Ramos (cell line): ENCODE results near the gene MARCHF4.
"Not testable (repeated sequence)": the region's sequence is repeated elsewhere in the genome, so short reads cannot be mapped to it uniquely, and the experiment has no call there.

Experiments
- in situ Hi-C: fragments of 300-500 bp; cut with MboI; formaldehyde crosslinking; loops from one replicate; pipeline ENCODE4 v1.14.3; 2022; ENCODE audit warnings: low sequenced_read_pairs; ENCODE audit not compliant: unreplicated experiment

MARCHF4 gene

GRCh38 chr2:216392945-216393840, 20.9 kb upstream of the MARCHF4 start:
- in situ Hi-C loops, result no loop called here

DNA sequence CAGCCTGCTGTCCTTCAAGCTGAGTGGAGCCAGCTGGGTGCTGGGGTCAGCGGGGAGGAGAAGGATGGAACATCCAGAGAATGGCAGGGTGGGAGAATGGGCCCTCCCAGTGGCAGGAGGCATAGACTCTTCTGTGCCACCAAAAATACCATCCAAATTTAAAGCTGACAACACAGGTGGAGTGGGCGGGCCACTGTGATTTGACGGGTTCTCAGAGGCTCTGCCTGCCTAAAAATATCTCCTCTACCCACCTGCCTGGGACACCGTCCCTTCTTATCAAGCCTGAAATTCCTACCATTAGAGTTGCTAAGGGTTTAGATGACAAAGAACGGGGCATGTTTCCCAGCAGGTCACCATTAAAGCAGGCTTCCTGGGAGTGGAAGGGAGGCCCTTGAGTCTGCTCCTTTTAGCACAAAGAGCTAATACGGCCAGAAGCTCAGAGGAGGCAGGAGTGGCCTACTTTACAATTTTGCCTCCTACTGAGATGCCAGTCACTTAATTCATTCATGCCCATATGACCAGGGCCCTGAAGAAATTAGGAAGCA, 19.8 kb upstream of the MARCHF4 start:
- in situ Hi-C loops, result no loop called here

- in situ Hi-C loops, result no loop called here
These were observed 19.1 kb upstream of the MARCHF4 start for GRCh38 chr2:216391401-216391800.

GRCh38 chr2:216389570-216389969, 17.3 kb upstream of the MARCHF4 start:
- in situ Hi-C loops, result no loop called here

DNA sequence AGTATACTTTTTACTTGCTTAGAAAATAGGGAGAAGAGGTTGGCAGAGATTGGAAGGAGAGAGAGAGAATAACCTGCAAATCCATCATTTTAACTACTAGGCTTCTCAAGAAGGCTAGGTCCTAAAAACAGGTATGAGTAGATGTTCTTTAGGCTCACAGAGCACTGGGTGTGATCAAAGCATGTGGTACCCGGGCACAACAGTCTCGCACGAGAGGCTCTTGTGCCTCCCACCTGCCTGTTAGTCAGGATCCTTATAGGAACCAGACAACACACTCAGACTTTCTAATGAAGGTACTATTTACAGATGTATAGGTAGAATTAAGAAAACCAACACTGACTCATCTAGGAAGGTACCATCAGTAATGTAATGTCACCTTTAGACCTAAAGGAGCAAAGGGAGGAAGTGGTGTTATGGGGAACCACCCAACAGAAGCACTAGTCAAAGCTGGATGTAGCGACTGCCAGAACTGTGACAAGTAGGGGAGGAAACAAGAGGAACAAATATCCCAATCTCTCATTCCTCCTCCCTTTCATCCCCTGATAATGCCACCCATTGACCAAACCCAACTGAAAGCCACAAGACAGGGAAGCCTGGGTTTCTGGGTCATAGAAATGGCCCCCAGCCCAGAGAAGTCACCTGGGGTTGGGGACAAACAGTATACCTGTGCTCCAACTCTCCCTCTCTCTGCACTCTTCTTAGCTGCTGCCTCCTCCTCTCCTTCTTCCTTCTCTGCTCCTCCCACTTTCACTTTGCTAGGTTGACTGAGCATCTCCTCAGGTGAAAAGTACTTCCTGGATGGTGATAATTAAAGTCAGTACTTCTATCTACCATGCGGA, 16.0 kb upstream of the MARCHF4 start:
- in situ Hi-C loops, result no loop called here

GRCh38 chr2:216387262-216387661, 15.0 kb upstream of the MARCHF4 start:
- in situ Hi-C loops, result no loop called here

- in situ Hi-C loops, result no loop called here
These were observed 13.2 kb upstream of the MARCHF4 start for GRCh38 chr2:216385478-216385877.

DNA sequence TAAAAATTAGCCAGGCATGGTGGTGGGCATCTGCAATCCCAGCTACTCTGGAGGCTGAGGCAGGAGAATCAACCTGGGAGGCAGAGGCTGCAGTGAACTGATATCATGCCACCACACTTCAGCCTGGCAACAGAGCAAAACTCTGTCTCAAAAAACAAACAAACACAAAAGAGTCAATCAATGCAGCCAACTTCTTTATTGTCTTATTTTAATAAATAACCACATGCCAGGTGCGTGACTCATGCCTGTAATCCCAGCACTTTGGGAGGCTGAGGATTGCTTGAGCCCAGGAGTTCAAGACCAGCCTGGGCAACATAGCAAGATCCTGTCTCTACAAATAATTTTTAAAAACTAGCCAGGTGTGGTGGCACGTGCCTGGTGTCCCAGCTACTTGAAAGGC, 12.1 kb upstream of the MARCHF4 start:
- in situ Hi-C loops, result not testable (repeated sequence)

DNA sequence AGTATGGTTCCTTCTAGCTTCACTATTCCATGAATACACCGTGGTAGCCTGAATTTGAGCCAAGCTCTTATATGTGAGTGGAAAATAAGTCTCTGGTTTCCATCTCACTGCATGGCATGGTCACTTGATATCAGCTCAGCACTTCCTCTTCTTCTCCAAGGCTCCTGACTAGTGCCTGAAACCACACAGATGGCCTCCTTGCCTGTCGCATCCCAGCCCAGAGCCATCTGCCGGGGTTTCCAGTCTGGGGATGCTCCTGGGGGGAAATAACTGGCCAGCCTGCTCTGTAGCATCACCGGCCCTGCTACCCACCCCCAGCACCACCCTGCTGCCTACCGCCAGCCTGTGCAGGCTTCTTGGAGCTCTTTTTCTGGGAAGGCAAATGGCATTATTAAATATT, 7.7 kb upstream of the MARCHF4 start:
- in situ Hi-C loops, result no loop called here

DNA sequence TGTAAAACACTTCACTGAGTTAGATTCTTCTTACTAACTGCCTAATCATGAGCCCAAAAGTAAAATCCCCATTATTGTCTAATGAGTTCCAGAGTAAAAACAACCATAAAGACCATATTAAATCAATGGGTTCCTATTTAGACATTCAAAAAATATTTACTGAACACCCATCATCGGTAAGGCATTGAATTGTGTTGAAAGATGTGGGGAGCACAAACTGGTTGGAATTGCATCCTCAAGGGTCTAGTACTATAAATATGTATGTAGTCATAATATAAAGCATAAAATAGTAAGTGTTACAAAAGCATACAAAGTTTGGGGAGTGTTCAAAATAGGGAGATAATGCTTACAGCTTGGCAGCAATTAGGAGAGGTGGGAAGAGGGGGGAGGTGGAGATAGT, 3.0 kb upstream of the MARCHF4 start:
- in situ Hi-C loops, result no loop called here

DNA sequence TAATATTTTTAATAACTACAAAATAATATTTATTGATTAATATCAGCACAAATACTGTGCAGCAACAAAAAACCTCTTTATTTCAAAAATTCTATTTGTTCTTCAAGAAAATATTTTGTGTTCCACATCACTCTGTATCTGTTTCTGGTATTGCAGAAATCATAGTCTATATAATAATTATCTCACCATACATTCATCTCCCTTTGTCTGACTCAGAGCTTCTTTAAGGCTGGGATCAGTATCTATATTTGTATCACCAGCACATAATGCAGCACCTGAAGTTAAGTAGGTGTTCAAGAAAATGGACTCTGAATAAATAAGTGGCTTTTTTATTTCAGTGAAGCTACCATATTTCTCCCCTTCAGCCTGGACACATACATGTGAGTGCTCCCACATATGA, 1.6 kb upstream of the MARCHF4 start:
- in situ Hi-C loops, result no loop called here

DNA sequence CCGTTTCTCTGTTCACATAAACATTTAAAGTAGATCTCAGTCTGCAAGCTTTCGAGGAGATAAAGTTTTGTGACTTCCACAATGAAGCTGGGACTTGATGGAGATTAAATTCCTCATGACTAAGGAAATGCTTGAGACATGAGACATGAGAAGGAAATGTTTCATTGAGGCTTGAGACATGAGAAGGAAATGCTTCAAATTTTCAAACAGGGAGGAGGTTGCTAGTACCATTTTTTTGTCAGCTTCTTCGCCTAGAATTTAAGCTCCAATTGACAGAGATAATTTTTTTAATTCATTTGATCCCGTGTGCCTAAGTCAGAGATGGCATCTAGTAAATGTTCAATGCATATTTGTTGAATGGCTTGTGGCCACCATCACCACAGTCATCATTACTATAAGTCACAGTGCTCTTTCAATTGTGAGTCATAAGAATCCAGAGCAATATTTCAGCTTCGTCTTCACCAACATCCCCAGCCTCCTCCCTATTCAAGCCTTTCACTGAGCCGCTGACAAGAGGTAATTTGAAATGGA, 543 bp upstream of the MARCHF4 start:
- in situ Hi-C loops, result no loop called here

GRCh38 chr2:216370961-216371712, 1.1 kb downstream of the MARCHF4 start:
- in situ Hi-C loops, result no loop called here

GRCh38 chr2:216369821-216370220, 2.5 kb downstream of the MARCHF4 start:
- in situ Hi-C loops, result no loop called here

DNA sequence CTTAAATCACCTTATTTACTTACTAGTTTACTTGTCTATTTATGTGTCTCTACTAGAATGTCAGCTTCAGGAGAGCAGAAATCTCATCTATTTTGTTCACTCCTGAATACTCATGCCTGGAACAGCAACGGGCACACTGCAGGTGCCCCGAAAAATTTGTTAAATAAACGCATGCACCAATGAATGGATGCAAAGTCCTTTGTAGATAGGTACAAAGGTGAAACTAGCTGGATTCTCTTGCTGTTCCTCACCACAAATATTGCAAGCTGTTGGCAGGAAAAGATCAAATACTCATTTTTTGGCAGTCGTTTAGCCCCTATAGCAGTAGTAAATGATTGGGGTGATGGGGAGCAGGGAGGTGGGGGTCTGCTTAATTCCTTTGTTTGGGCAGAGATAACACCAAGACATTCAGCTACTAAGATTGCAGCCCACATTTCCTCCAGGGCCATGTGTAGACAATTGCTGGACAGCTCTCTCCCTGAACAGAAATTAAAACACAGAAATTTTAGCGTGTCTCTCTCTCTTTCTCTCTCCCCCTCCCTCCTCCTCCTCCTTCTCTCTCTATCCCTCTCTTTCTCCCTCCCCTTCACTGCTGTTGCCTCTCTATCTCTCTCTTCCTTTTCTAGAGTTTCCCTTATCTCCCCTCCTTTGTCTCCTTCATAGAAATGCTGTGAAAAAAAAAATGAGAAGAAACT, 5.4 kb downstream of the MARCHF4 start:
- in situ Hi-C loops, result no loop called here

- in situ Hi-C loops, result no loop called here
These were observed 6.8 kb downstream of the MARCHF4 start for GRCh38 chr2:216365518-216365917.

GRCh38 chr2:216363221-216363620, 9.1 kb downstream of the MARCHF4 start:
- in situ Hi-C loops, result no loop called here

GRCh38 chr2:216362730-216363129, 9.6 kb downstream of the MARCHF4 start:
- in situ Hi-C loops, result no loop called here

DNA sequence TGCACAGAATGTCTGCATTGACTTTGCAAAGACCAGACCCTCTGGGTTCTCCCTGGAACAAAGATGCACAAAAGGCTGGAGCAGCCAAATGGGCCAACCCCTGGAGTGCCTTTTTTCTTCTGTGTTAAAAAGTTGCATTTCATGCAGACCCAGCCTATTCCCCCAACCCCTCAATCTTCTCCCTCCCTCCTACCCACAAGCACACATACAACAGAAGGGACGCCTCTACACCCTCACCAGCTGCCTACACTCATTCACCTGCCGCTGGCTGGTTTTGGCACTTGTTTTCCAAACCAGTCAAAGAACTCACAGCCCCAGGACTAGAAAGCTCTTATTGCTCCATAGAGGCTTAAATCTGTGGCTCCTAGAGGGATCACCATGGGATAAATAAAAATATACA, 16.6 kb downstream of the MARCHF4 start:
- in situ Hi-C loops, result no loop called here

DNA sequence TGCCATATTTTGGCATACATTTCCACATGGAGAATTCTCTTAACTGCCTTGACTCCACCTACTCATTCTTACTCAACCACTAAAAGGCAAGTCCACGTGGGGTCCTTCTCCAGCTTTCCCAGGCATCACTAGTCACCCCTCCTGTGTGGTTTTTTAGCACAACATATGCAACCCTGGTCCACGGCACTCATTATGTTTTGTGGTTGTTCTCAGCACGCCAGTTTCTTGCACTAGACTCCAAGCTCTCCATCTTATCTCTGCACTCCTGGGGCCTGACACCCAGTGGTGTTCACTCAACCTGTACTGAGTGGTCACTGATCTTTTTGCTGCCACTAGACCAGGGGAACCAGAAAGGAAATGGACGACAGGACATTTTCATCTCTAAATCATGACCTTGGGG, 18.0 kb downstream of the MARCHF4 start:
- in situ Hi-C loops, result no loop called here
